Erythroblast (primary cell): ENCODE measurements around the gene RNU1-4.
"Not testable (repeated sequence)": the region's sequence is repeated elsewhere in the genome, so short reads cannot be mapped to it uniquely, and the experiment has no call there.

ENCODE experiments used
- GATA1 ChIP-seq: IDR thresholded peaks from 2 replicates; pipeline ENCODE4 v1.6.1; 2011; ENCODE audit warnings: low read depth, mild to moderate bottlenecking, control low read depth, low read length, moderate library complexity
- POLR2A ChIP-seq: IDR thresholded peaks from 2 replicates; pipeline ENCODE4 v1.6.1; 2011; ENCODE audit warnings: mild to moderate bottlenecking, low read length

DNA sequence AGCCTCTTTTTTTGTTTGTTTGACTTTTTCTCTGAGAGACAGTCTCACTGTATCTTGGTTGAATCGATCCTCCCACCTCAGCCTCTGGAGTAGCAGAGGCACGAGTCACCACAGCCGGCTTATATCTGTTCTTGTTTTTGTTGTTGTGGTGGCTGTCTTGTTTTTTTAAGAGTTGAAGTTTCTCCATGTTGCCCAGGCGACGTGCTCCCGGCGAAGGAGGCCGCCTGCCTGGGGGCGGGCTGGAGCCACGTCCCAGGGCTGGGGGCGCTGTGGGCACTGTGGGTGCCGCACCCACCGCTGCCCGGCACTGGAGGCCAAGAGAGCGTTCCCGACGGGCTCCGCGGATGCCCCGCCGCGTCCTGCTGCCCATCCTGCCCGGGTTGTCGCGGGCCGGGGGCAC, 8.4 kb downstream of the RNU1-4 start:
- TF ChIP-seq POLR2A, GATA1: not testable (repeated sequence)
